Activated CD4-positive, alpha-beta T cell treated with anti-CD3 and anti-CD28 coated beads, Interleukin-2, Interleukin-6, amounts not matched to agents 100 ng/mL and 50 ng/mL, durations not matched to agents 16 hours and 8 hours (primary cell): ENCODE measurements around the gene NFIA.

Experiments
- DNase-seq: peaks from one replicate; pipeline ENCODE4 v3.0.0-alpha.2; 2020

The NFIA gene

GRCh38 chr1:61190153-61190552 lies 107.8 kb downstream of the NFIA start:
- DNase-seq = no peak

DNA sequence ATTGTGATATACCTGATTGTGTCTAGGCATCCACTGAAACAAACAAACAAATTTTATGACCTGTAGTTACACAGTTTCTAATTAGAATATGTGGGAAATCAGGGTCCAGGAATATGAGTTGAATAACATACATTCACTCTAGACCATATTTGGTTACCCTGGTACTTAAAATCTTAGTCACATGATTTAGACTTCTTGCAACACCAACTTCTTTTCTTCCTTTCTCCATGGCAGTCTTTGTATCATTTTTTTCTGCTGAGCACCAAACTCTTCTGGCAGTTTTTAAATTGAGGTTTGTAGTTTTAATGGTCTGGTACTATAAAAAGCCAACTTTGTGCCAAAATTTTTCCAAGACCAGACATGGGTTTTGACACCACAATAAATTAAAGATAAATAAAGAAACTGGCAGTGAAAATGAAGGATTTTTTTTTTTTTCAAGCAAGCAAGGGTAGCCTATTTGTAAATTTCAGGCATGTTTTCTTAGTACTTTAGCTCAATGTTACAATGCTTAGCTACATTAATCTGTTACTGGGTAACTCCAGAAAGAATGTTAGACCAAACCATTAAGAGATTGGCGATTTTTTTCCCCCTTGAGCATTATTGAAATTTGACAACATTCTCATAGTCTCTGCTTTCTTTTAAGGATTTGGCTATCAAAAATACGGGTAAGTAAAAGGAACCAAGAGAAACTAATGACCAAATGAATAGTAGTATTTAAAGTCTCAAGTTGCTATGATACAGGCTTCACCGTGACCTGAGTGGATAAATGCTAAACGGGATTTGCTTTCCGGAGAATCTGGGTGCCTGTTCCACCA lies 108.5 kb downstream of the NFIA start:
- no peak for DNase-seq

DNA sequence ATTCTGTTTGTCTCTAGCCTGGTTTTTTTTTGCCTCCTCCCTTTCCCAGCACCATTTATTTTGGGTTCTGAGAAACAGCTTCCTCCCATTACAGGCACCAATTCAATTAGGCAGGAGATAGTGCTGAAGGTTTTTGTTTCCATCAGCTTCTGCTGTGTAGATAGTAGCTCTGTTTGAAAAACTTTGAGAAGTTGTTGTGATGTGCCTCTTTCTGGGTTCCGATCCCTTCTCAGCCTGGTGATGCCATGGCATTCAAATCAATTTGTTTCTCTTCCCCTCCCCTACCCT lies 109.0 kb downstream of the NFIA start:
- no peak for DNase-seq

DNA sequence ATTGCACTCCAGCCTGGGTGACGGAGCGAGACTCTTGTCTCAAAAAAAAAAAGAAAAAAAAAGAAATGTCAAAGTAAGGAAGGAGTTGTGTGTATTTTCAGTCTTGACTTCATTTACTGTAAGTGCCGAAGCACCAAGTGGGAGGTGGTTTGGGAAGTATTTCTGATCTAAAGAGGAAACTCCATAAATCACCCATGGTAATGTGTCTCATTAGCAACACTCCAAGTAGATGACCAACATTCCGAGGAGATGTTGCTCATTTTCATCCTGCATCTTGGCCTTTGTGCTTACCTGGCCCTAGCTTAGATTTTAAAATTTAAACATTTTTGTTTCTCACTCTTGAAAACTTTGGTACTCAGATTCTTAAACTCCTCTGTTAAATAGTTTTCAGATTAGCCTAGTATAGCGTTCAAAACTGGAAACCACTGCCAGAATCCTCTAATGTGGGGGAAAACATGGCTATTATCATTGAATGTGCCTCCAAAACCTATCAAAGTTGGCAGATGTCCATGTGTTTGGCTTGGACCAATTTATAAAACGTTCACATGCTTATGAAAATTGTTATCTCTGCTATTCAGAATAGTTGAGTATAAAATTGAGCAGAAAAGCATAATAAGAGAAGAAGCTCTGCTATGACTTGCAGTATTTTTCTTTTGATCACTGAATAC lies 110.4 kb downstream of the NFIA start:
- DNase-seq = no peak

- DNase-seq = no peak
Observed at GRCh38 chr1:61193808-61194207, 111.4 kb downstream of the NFIA start.

GRCh38 chr1:61198554-61198953 lies 116.2 kb downstream of the NFIA start:
- no peak for DNase-seq

- DNase-seq = no peak
Observed at GRCh38 chr1:61201035-61201434, 118.7 kb downstream of the NFIA start.

GRCh38 chr1:61202854-61203598 lies 120.7 kb downstream of the NFIA start:
- DNase-seq = no peak

- DNase-seq = no peak
Observed at GRCh38 chr1:61204528-61204927, 122.2 kb downstream of the NFIA start.

GRCh38 chr1:61207416-61207815 lies 125.1 kb downstream of the NFIA start:
- no peak for DNase-seq

GRCh38 chr1:61208172-61208571 lies 125.8 kb downstream of the NFIA start:
- DNase-seq = no peak

DNA sequence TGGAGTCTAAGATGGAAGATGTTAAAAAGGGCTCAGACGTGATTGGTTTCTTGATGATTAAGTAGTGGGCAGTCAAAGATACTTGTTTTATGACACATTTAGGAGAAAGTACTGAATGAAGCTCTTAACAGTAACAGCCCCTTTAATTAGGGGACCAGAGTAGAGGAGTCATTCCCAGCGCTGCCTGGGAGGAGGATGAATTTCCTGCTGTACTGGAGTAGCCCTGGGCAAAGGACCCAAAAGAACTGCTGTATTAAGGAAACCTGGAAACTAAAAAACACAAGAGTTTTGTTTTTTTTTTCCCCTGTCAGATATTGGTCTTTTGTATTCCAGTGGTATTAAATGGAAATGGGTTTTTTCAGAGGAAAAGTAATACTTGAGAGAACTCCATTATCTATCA lies 126.5 kb downstream of the NFIA start:
- DNase-seq = no peak

- DNase-seq = no peak
Observed at GRCh38 chr1:61210435-61211154, 128.2 kb downstream of the NFIA start.

- DNase-seq = no peak
Observed at GRCh38 chr1:61213245-61214011, 131.1 kb downstream of the NFIA start.

GRCh38 chr1:61215119-61215518 lies 132.8 kb downstream of the NFIA start:
- DNase-seq = no peak

GRCh38 chr1:61215676-61216289 lies 133.4 kb downstream of the NFIA start:
- DNase-seq = no peak

DNA sequence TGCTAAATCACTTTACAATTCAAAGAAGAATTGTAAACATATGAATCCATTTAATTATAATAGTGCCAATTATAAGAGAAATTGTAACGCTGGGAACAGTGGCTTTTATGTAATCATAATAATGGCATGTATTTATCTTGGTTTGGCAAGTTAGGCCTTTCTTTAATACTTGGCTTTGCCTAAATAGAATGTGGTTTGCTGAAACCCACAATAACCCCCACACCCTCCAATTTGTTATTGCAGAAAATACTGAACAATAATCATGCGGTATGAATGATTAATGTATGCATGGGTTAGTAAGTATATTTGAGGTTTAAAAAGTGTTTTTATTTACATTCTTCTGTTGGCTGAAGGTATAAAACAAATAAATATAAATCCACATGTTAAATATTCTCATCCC lies 138.2 kb downstream of the NFIA start:
- no peak for DNase-seq

- no peak for DNase-seq
Observed at GRCh38 chr1:61221642-61222041, 139.3 kb downstream of the NFIA start.

GRCh38 chr1:61222240-61222639 lies 139.9 kb downstream of the NFIA start:
- DNase-seq = no peak

DNA sequence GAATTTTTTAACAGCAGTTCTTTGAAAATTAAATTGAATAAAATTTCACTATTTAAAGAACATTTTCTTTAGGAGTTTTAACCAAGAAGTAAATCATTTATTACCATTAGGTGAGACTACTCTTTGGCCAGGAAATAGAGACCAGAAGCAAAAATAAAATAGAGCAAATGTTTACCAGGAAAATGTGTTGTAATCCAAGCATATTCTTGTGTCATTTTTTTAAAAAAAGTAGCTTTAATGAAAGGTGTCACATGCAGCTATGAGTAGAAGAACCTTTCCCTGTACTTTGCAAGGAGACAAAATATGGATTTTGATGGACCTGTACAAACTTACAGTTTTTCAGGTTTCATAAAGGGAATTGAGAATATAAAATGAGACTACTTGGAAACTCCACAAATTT lies 140.8 kb downstream of the NFIA start:
- DNase-seq = no peak

DNA sequence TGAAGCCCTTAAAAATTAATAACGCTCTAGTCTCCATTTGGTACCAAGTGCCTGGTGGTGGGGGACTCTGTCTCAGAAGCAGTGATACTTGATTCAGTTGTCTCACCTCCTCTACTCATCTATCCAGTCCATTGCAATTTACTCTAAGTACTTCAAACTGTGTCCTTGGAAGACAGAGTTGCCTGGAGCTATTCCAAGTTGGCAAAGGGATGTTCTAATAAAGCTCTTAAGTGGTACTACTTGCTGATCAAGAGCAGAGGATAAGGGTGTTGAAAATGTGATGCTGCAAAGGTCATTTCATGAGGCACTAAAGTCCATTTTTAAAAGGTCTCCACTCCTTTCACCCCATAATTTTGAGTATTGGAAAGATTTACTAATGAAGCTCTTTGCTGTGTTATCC lies 142.2 kb downstream of the NFIA start:
- DNase-seq = no peak

DNA sequence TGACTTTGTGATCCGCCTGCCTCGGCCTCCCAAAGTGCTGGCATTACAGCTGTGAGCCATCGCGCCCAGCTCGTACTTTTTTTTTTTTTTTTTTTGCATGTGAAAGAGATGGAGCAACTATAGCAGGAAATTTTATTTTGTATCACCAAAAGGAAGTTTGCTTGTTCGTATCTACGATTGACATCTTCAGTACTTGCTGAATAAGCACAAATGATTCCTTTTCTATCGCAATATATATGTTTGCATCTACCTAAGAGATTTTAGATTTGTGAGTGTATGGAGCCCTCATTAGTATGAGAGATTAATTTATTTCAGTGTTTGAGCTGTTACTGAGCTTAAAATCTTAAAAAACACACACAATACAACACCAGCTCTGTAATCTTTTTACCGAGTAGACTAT lies 143.1 kb downstream of the NFIA start:
- no peak for DNase-seq
